CD4-positive, alpha-beta T cell (primary cell): ENCODE measurements around the gene TPR. TPM values are rescaled to one million over a fixed set of nuclear protein-coding genes. Genes with fewer than 3 reads are reported as not detected.

ENCODE experiments used
- ATAC-seq: fragments of 200-7000 bp; cut with Tn5 transposase; one replicate; pipeline ENCODE4 v1.10.0; 2022; ENCODE audit warnings: mild to moderate bottlenecking; ENCODE audit not compliant: poor library complexity
- CTCF ChIA-PET: fragments of 350-600 bp; sonication (Branson Sonifier 250); formaldehyde crosslinking; loops from one replicate; lab custom pipeline; 2021; ENCODE audit warnings: antibody characterized with exemption, inconsistent platforms; lab: Charles Lee
- POLR2A ChIA-PET: fragments of 350-600 bp; sonication (Branson Sonifier 250); formaldehyde crosslinking; loops from one replicate; lab custom pipeline; 2021; ENCODE audit warnings: antibody characterized with exemption, inconsistent platforms; lab: Charles Lee
- DNase-seq, 14 experiments: peaks; one replicate each; pipeline ENCODE4 v3.0.0-alpha.2; 2013 to 2020; ENCODE audit warnings: mixed read lengths in 2 of 14
- H3K27ac ChIP-seq, 2 donors: one replicate each; pipeline versions ENCODE4 v1.5.1 to v1.7.0; 2013; ENCODE audit warnings: low read length in 2 of 2, low read depth in 1 of 2, mild to moderate bottlenecking in 1 of 2
- H3K27me3 ChIP-seq, 2 experiments: 1 replicate in 1 of 2; 2 replicates in 1 of 2; pipeline versions ENCODE4 v1.6.1 to v1.7.0; 2013; ENCODE audit warnings: low read length in 2 of 2, control low read depth in 1 of 2, mild to moderate bottlenecking in 1 of 2, moderate library complexity in 1 of 2; ENCODE audit not compliant: insufficient read depth in 2 of 2, control insufficient read depth in 1 of 2
- H3K36me3 ChIP-seq: one replicate; pipeline ENCODE4 v1.6.1; 2013; ENCODE audit warnings: low read length, control low read depth; ENCODE audit not compliant: insufficient read depth
- H3K4me1 ChIP-seq: one replicate; pipeline ENCODE4 v1.6.1; 2013; ENCODE audit warnings: low read length, control low read depth; ENCODE audit not compliant: insufficient read depth
- H3K4me3 ChIP-seq: one replicate; pipeline ENCODE4 v1.5.1; 2013; ENCODE audit warnings: mild to moderate bottlenecking, low read length, moderate library complexity
- H3K9me3 ChIP-seq, 2 experiments: 1 replicate in 1 of 2; 2 replicates in 1 of 2; pipeline versions ENCODE4 v1.6.1 to v1.7.0; 2013; ENCODE audit warnings: low read length in 2 of 2, mild to moderate bottlenecking in 2 of 2, control low read depth in 1 of 2, moderate library complexity in 1 of 2; ENCODE audit not compliant: control insufficient read depth in 1 of 2, insufficient read depth in 1 of 2
- H3K27ac Mint-ChIP-seq: one replicate; pipeline ENCODE4 v1.8.0; 2020; ENCODE audit warnings: mixed read lengths
- H3K27me3 Mint-ChIP-seq: one replicate; pipeline ENCODE4 v1.8.0; 2021; ENCODE audit warnings: mixed read lengths
- H3K36me3 Mint-ChIP-seq: one replicate; pipeline ENCODE4 v1.8.0; 2021; ENCODE audit warnings: low read depth, mixed read lengths
- H3K4me1 Mint-ChIP-seq: one replicate; pipeline ENCODE4 v1.8.0; 2021; ENCODE audit warnings: low read depth, mixed read lengths
- H3K4me3 Mint-ChIP-seq: one replicate; pipeline ENCODE4 v1.8.0; 2020; ENCODE audit warnings: mild to moderate bottlenecking, mixed read lengths
- H3K9me3 Mint-ChIP-seq: one replicate; pipeline ENCODE4 v1.8.0; 2020; ENCODE audit warnings: mixed read lengths
- CTCF ChIP-seq: fragments of 200-600 bp; IDR thresholded peaks from one replicate; pipeline ENCODE4 v1.8.0; 2022; ENCODE audit warnings: antibody characterized with exemption, mild to moderate bottlenecking
- intact Hi-C, 2 experiments: fragments of 100-400 bp; cut with DNase I in 1 of 2; cut with micrococcal nuclease in 1 of 2; formaldehyde crosslinking; loops; one replicate each; pipeline versions ENCODE4 v1.15.1 to v1.9.0; 2023 to 2025; cut with DNase I, micrococcal nuclease
- total RNA-seq, 174 experiments: library from RNA in 2 of 174; stranded (reverse) in 2 of 174; gene quantifications; one replicate each; pipeline ENCODE4 v1.2.3 and lab custom pipeline; 2021 to 2026

The TPR gene
- total RNA-seq, 2 experiments from 2014 or later: 82.3 to 91.3 TPM

- Mint-ChIP-seq H3K36me3 (peaks cover 86% of the 10 kb centered on the region), H3K4me3 (no peak overlapping the region), H3K4me1 (no peaks in the 10 kb centered on the region), H3K27me3 (no peaks in the 10 kb centered on the region), H3K9me3 (no peaks in the 10 kb centered on the region), H3K27ac (no peak overlapping the region)
- ChIA-PET POLR2A (interaction anchor here (0.6 to 1.2 kb wide), 2 partner anchors 38 to 1541 kb away, joined by 3 to 4 read pairs; partner anchors contain the start of genes ODR4 and TPR), CTCF (no interaction called here)
- DNase-seq: no peak
- no peaks in the 10 kb centered on the region for H3K4me1 ChIP-seq
- intact Hi-C loops: loop anchor here in 1 of 2 experiments (5.0 kb wide), 1 partner anchor 35 kb away; no protein-coding TSS in a partner anchor
- peaks cover 96% of the 10 kb centered on the region for H3K36me3 ChIP-seq
- ATAC-seq: no peak
- TF ChIP-seq CTCF: no peak
- no peaks in the 10 kb centered on the region for H3K27me3 ChIP-seq
- H3K4me3 ChIP-seq: no peak overlapping the region
- no peaks in the 10 kb centered on the region for H3K9me3 ChIP-seq
- no peak overlapping the region for H3K27ac ChIP-seq
Measured at GRCh38 chr1:186337554-186337953, 37.5 kb downstream of the TPR start.

- H3K4me3 ChIP-seq: no peak overlapping the region
- H3K27ac ChIP-seq: no peak overlapping the region
- no peaks in the 10 kb centered on the region for H3K9me3 ChIP-seq
- no peaks in the 10 kb centered on the region for H3K27me3 Mint-ChIP-seq
- no peaks in the 10 kb centered on the region for H3K9me3 Mint-ChIP-seq
- intact Hi-C loops: no loop called here
- H3K4me1 ChIP-seq: no peaks in the 10 kb centered on the region
- TF ChIP-seq CTCF: no peak
- peaks cover 6% of the 10 kb centered on the region for H3K4me1 Mint-ChIP-seq
- H3K27me3 ChIP-seq: no peaks in the 10 kb centered on the region
- H3K27ac Mint-ChIP-seq: no peak overlapping the region
- DNase-seq (peak in 1 of 14 experiments; percentile 16), ATAC-seq (no peak)
- CTCF ChIA-PET: interaction anchor here (1.1 to 1.6 kb wide), 3 partner anchors 11 to 45 kb away, joined by 4 to 5 read pairs (median 5); partner anchors contain the start of genes ODR4 and TPR
- no peak overlapping the region for H3K4me3 Mint-ChIP-seq
- POLR2A ChIA-PET: interaction anchor here (0.6 kb wide), 1 partner anchor 278 kb away, joined by 3 read pairs; no protein-coding TSS in a partner anchor
- peaks cover 83% of the 10 kb centered on the region for H3K36me3 ChIP-seq
- H3K36me3 Mint-ChIP-seq: peaks cover 90% of the 10 kb centered on the region
Measured at GRCh38 chr1:186330758-186331157, 44.3 kb downstream of the TPR start.

GRCh38 chr1:186327331-186327730 is 47.7 kb downstream of the TPR start:
- Histone ChIP-seq H3K4me1 (no peaks in the 10 kb centered on the region), H3K9me3 (no peaks in the 10 kb centered on the region), H3K36me3 (peaks cover 82% of the 10 kb centered on the region), H3K27me3 (no peaks in the 10 kb centered on the region), H3K27ac (no peak overlapping the region), H3K4me3 (no peak overlapping the region)
- intact Hi-C loops: loop anchor here in 1 of 2 experiments (10.0 kb wide), 2 partner anchors 173 to 513 kb away; no protein-coding TSS in a partner anchor
- no peaks in the 10 kb centered on the region for H3K9me3 Mint-ChIP-seq
- POLR2A ChIA-PET: interaction anchor here (2.1 kb wide), 1 partner anchor 48 kb away, joined by 7 read pairs; the partner anchor contains the start of genes ODR4 and TPR
- H3K27ac Mint-ChIP-seq: no peak overlapping the region
- no peak overlapping the region for H3K4me3 Mint-ChIP-seq
- no peaks in the 10 kb centered on the region for H3K27me3 Mint-ChIP-seq
- no peak for TF ChIP-seq CTCF
- peaks cover 88% of the 10 kb centered on the region for H3K36me3 Mint-ChIP-seq
- DNase-seq (no peak), ATAC-seq (no peak)
- H3K4me1 Mint-ChIP-seq: peaks cover 14% of the 10 kb centered on the region
- CTCF ChIA-PET: interaction anchor here (1.9 kb wide), 1 partner anchor 11 kb away, joined by 4 read pairs; no protein-coding TSS in a partner anchor
